NCI-H2029 (cell line): ENCODE data around the gene TMEFF2.
A peak's percentile ranks its signal among the peaks of the same experiment; 100 is the strongest.
"Not testable (repeated sequence)": the region's sequence is repeated elsewhere in the genome, so short reads cannot be mapped to it uniquely, and the experiment has no call there.

Source experiments
- DNase-seq: peaks from one replicate; lab custom pipeline; 2025; lab: John Stamatoyannopoulos, UW

TMEFF2 gene

DNA sequence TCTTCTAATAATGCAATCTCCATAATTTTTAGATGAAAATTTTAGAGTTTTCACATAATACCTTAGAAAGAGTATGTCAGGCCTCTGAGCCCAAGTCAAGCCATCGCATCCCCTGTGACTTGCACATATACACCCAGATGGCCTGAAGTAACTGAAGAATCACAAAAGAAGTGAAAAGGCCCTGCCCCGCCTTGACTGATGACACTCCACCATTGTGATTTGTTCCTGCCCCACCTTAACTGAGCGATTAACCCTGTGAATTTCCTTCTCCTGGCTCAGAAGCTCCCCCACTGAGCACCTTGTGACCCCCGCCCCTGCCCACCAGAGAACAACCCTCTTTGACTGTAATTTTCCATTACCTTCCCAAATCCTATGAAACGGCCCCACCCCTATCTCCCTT, 64.4 kb downstream of the TMEFF2 start:
- not testable (repeated sequence) for DNase-seq

GRCh38 chr2:192128655-192129054, 66.1 kb downstream of the TMEFF2 start:
- no peak for DNase-seq

DNA sequence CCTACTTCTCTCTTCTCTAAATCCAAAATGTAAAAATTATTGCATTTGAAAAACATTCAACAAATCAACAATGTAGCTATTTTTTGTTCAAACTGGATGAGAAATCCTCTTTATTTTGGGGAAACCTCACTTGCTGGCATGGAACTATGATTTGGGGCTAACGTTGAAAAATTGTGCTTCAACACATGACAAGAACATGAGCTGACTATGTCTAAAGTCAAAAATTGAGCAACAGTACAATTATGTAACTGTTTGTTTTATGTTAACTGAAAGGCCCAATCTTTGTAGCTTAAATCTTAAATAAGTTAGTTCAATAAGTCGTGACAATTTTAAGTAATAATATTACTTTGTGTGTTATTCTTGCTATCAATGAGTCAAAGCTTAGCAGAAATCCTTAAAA, 67.3 kb downstream of the TMEFF2 start:
- no peak for DNase-seq

DNA sequence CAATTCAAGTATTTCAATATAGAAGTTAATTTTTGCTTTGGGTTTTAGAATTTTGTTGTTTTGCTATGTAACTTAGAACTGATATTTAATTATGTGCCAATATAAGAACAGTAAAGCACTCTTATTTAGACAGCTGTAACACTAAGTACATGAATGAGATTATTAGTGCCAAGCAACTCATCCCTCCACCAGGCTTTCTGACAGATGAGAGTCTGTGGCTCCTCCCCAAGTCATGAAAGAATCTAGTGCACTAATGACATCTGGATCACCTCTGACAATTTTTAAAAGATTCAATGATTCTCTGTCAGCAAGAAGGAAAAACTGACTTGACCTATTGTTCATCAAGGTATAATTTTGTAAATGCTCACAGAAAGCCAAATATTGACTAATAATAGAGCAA, 67.8 kb downstream of the TMEFF2 start:
- no peak for DNase-seq

DNA sequence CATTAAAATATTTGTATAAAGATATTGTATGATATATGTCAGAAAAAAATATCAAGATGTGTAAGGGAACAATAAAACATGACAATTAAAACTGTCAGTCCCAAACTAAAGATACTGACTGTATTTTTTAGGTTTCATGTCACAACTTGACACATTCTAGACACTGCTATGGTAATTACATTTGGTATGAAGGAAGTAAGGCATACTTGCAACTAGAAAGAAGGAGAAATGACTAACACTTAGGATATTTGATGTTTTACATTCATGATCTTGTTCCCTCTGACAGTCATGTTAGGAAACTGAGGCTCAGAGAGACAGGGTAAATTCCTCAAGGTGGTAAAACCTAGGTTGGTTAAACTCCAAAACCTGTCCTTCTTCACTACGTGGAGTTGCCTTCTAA, 68.3 kb downstream of the TMEFF2 start:
- DNase-seq, result no peak

DNA sequence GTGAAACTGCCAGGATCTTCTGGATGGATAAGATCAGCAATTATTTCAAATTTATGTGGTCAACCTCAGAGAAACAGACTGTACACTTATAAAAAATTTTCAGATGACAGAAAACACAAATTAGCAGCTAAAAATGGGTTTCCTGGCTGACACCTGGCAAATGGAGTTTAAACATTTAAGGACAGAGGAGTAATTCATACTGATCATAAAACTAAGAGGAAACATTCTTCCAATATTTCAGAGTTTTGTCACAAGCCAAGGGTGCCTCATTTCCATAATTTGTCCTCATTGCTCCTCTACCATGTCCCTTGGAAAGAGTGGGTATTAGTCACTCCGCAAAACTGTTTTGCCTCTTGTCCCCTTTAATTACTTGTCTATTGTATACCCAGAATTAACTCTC, 70.2 kb downstream of the TMEFF2 start:
- no peak for DNase-seq

- DNase-seq, result no peak
Observed at GRCh38 chr2:192123847-192124246, 70.9 kb downstream of the TMEFF2 start.

DNA sequence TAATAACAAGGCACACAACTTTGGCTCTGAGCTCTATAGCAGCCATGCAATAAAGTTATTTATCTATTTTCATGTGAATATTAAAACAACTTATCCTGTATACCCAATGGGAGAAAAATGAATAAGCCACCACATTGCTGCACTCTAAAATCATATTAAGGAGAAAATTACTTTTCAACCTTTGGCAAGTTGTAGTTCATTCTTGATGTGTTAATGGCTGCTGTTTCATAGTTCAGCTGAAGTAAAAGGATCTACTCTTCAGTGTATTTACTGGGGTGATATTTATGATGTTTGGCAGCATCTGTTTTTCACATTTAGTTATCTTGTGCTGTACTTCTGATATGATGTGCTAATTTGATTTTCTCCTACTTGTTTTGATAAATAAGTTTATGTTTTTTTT, 71.8 kb downstream of the TMEFF2 start:
- no peak for DNase-seq

DNA sequence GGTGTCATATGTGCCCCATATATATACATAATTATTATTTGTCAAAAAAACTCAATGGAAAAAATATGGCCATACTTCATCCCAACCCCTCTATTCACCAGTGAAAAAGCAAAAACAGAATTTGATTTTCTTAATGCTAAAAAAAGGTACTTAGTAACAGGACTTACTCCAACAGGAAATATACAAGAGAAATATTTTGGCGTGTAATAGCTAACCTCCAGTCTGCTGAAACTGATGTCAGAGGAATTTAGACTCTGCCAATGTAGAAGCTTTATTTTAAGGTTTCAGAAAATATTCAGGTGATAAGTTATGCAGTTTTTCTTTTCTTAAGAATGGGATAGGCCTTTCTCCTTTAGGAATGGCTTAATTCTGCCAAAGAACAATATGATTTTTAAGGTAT, 72.6 kb downstream of the TMEFF2 start:
- DNase-seq, result no peak

GRCh38 chr2:192119536-192119935, 75.2 kb downstream of the TMEFF2 start:
- no peak for DNase-seq

DNA sequence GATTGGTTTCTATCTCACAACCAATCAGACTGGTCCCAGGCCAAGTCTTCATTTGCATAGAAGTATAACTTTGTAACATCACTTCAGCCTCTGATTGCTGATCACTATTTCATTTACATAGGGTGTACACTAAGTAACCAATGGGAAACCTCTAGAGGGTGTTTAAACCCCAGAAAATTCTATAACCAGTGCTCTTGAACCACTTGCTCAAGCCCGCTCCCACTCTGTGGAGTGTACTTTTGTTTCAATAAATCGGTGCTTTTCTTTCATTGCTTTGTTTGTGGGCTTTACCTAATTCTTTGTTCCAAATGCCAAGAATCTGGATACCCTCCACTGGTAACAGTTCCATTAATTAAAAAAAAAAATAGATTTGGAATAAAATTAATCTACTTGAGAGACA, 77.0 kb downstream of the TMEFF2 start:
- DNase-seq, result no peak

DNA sequence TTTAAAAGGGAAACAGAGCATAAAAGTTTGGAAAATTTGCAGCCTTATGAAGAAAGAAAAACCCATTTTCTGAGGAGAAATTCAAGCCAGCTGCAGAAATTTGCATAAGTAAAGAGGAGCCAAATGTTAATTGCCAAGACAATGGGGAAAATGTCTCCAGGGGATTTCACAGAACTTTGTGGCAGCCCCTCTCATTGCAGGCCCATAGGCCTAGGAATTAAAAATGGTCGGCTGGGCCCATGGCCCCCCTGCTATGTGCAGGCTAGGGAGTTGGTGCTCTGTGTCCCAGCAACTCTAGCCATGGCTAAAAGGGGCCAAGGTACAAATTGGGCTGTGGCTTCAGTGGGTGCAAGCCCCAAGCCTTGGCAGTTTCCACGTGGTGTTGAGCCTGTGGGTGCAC, 83.2 kb downstream of the TMEFF2 start:
- DNase-seq, result not testable (repeated sequence)

DNA sequence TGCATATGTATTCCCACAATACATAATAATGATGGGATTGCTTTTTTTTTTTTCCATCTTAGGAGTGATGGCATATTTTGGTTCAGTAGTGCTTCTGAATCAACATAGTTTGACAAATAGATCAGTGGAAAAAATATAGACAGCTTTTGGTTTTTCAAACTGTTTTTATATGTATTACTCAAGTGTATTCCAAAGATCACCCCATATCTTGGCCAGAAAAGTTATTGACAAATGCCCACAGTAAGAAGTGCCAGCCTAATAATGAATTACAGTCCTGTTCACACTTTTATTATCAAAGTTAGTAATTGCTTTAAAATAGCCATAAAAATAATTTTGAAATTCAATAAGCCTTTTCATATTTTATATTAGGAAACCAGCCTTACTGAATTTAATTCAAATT, 95.0 kb downstream of the TMEFF2 start:
- no peak for DNase-seq

- no peak for DNase-seq
Observed at GRCh38 chr2:192098814-192099491, 95.8 kb downstream of the TMEFF2 start.

DNA sequence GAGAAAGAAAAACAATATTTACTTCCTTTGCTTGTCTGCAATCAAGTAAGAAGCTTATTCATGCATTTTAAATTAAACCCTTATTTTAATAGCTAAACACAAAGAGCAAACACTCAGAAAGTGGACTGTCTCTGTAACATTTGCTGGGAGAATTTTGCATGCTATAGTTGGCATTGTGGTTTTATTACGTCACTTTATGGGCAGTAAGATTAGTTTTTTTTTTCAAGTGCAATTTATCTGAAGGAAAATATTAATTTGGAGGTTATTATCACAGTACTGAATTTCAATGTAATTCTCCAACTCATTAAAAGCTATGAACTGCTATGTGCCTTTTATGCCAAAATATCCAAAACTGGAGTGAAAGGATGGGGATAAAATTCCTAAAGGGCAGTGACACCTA, 103.3 kb downstream of the TMEFF2 start:
- no peak for DNase-seq

- no peak for DNase-seq
Observed at GRCh38 chr2:192090911-192091310, 103.8 kb downstream of the TMEFF2 start.

GRCh38 chr2:192087398-192087958, 107.3 kb downstream of the TMEFF2 start:
- DNase-seq, result peak; percentile 38

- DNase-seq, result no peak
Observed at GRCh38 chr2:192082121-192082520, 112.6 kb downstream of the TMEFF2 start.

- DNase-seq, result not testable (repeated sequence)
Observed at GRCh38 chr2:192080096-192080495, 114.6 kb downstream of the TMEFF2 start.

GRCh38 chr2:192073878-192074277, 120.9 kb downstream of the TMEFF2 start:
- no peak for DNase-seq

- DNase-seq, result no peak
Observed at GRCh38 chr2:192072778-192073177, 122.0 kb downstream of the TMEFF2 start.

GRCh38 chr2:192072261-192072660, 122.5 kb downstream of the TMEFF2 start:
- DNase-seq, result no peak

- DNase-seq, result no peak
Observed at GRCh38 chr2:192070099-192070498, 124.6 kb downstream of the TMEFF2 start.

DNA sequence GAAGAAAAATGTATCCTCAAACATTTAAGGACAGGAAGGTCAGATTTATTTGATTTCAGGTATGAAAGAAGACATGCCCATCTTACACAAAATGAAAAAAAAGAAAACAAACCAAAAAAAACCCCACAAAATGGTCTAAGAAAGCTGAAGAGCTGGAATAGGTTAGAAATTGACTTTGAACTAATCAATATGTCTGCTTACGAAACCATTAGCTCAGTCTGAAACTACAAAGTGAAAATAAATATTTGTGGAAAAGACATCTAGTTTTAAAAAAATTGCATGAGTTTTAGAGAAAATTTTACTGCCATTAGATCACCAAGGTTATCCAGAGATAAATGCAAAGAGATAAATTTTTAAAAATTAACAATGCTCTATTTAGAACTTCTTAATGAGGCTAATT, 125.3 kb downstream of the TMEFF2 start:
- DNase-seq, result no peak
